ENCODE data around the gene ADAMTS8. TPM values are rescaled to one million over a fixed set of nuclear protein-coding genes. Genes with fewer than 3 reads are reported as not detected.

Gene ADAMTS8
- total RNA-seq, 4 donors from 2014 or later = 0.85 to 1.7 TPM; not detected in 2

GRCh38 chr11:130474637-130475400 is 46.4 kb upstream of the ADAMTS8 start:
- H3K36me3 ChIP-seq = peaks cover 0 to 11% (median 0%) of the 10 kb centered on the region in 3 donors
- no peak for TF ChIP-seq POLR2A (IDR thresholded peaks at IDR 0.05)
- no peak for TF ChIP-seq CTCF (IDR thresholded peaks at IDR 0.05)
- H3K4me3 ChIP-seq = no peak overlapping the region
- peaks cover 0 to 21% (median 0%) of the 10 kb centered on the region in 4 donors for H3K4me1 ChIP-seq
- DNase-seq = no peak
- no peaks in the 10 kb centered on the region for H3K9me3 ChIP-seq
- H3K27ac ChIP-seq = no peak overlapping the region
- no peaks in the 10 kb centered on the region for H3K27me3 ChIP-seq

- DNase-seq = no peak
- no peak for TF ChIP-seq POLR2A (IDR thresholded peaks at IDR 0.05)
- no peak for TF ChIP-seq CTCF (IDR thresholded peaks at IDR 0.05)
- Histone ChIP-seq H3K4me3 (no peak overlapping the region), H3K36me3 (peaks cover 0 to 11% (median 0%) of the 10 kb centered on the region in 3 donors), H3K4me1 (peaks cover 0 to 16% (median 0%) of the 10 kb centered on the region in 4 donors), H3K9me3 (no peaks in the 10 kb centered on the region), H3K27me3 (no peaks in the 10 kb centered on the region), H3K27ac (no peak overlapping the region)
These were observed 45.5 kb upstream of the ADAMTS8 start for GRCh38 chr11:130473795-130474377.

GRCh38 chr11:130473056-130473794 is 44.8 kb upstream of the ADAMTS8 start:
- Histone ChIP-seq H3K27ac (no peak overlapping the region), H3K27me3 (no peaks in the 10 kb centered on the region), H3K4me3 (no peak overlapping the region), H3K36me3 (peaks cover 0 to 11% (median 0%) of the 10 kb centered on the region in 3 donors), H3K9me3 (no peaks in the 10 kb centered on the region), H3K4me1 (peaks cover 0 to 9% (median 0%) of the 10 kb centered on the region in 4 donors)
- no peak for DNase-seq
- no peak for TF ChIP-seq POLR2A (IDR thresholded peaks at IDR 0.05)
- no peak for TF ChIP-seq CTCF (IDR thresholded peaks at IDR 0.05)

GRCh38 chr11:130472434-130472961 is 44.1 kb upstream of the ADAMTS8 start:
- Histone ChIP-seq H3K4me1 (peaks cover 0 to 2% (median 0%) of the 10 kb centered on the region in 4 donors), H3K27me3 (no peaks in the 10 kb centered on the region), H3K9me3 (no peaks in the 10 kb centered on the region), H3K27ac (no peak overlapping the region), H3K36me3 (peaks cover 0 to 11% (median 0%) of the 10 kb centered on the region in 3 donors), H3K4me3 (no peak overlapping the region)
- TF ChIP-seq CTCF (IDR thresholded peaks at IDR 0.05) (no peak), POLR2A (IDR thresholded peaks at IDR 0.05) (no peak)
- DNase-seq = no peak

GRCh38 chr11:130471731-130472433 is 43.5 kb upstream of the ADAMTS8 start:
- H3K36me3 ChIP-seq = peaks cover 0 to 11% (median 0%) of the 10 kb centered on the region in 3 donors
- H3K9me3 ChIP-seq = no peaks in the 10 kb centered on the region
- no peaks in the 10 kb centered on the region for H3K27me3 ChIP-seq
- no peak overlapping the region for H3K4me3 ChIP-seq
- no peak overlapping the region for H3K27ac ChIP-seq
- no peak for DNase-seq
- no peak for TF ChIP-seq POLR2A (IDR thresholded peaks at IDR 0.05)
- no peak for TF ChIP-seq CTCF (IDR thresholded peaks at IDR 0.05)
- no peaks in the 10 kb centered on the region for H3K4me1 ChIP-seq
